ENCODE results near the gene COL6A2. TPM values are rescaled to one million over a fixed set of nuclear protein-coding genes. Genes with fewer than 3 reads are reported as not detected.

The COL6A2 gene
- polyA plus RNA-seq, 1 of the 3 experiments (the other 2 are of a cell fraction) = 108 TPM

GRCh38 chr21:46156678-46157077 lies 58.8 kb downstream of the COL6A2 start:
- H2AFZ ChIP-seq (ENCODE audit: low read depth) = no peak overlapping the region
- H4K20me1 ChIP-seq (ENCODE audit: insufficient read depth) = no peaks in the 10 kb centered on the region
- H3K9me3 ChIP-seq = no peaks in the 10 kb centered on the region
- no peak overlapping the region for H3K27ac ChIP-seq (ENCODE audit: low read depth in 2 of 2, low read length in 1 of 2)
- H3K9me2 ChIP-seq = no peaks in the 10 kb centered on the region
- no peaks in the 10 kb centered on the region for H3F3A ChIP-seq (replicated peaks; ENCODE audit: insufficient read depth)
- H3K4me1 ChIP-seq (ENCODE audit: control insufficient read depth in 1 of 2, insufficient read depth in 2 of 2, low read depth in 1 of 2, low read length in 1 of 2) = peaks cover 0 to 4% of the 10 kb centered on the region in 2 experiments; a peak in 2 of 4 replicates
- no peaks in the 10 kb centered on the region for H3K79me2 ChIP-seq (ENCODE audit: insufficient read depth)
- no peak overlapping the region for H3K4me3 ChIP-seq (ENCODE audit: low read depth in 2 of 2, low read length in 1 of 2)
- H3K4me2 ChIP-seq = no peak overlapping the region
- TF ChIP-seq RXRA (IDR thresholded peaks at IDR 0.05; ENCODE audit: borderline replicate concordance, low read depth) = no peak
- TF ChIP-seq TAF1 (IDR thresholded peaks at IDR 0.05; ENCODE audit: borderline replicate concordance, low read depth, low read length) = no peak
- no peak for TF ChIP-seq MEF2A (IDR thresholded peaks at IDR 0.05; ENCODE audit: borderline replicate concordance, low read depth)
- DNase-seq = no peak
- no peaks in the 10 kb centered on the region for H3K36me3 ChIP-seq (replicated peaks in 1 of 2; ENCODE audit: control insufficient read depth in 1 of 2, insufficient read depth in 2 of 2, low read length in 1 of 2)
- ChIA-PET POLR2A (no interaction called here), CTCF (no interaction called here)
- H3K9ac ChIP-seq = no peak overlapping the region
- no peaks in the 10 kb centered on the region for H3K27me3 ChIP-seq (ENCODE audit: insufficient read depth)
- WGBS (ENCODE audit: low lambda C conversion rate) = 88% methylated on average over 10 of the region's 10 CpGs

DNA sequence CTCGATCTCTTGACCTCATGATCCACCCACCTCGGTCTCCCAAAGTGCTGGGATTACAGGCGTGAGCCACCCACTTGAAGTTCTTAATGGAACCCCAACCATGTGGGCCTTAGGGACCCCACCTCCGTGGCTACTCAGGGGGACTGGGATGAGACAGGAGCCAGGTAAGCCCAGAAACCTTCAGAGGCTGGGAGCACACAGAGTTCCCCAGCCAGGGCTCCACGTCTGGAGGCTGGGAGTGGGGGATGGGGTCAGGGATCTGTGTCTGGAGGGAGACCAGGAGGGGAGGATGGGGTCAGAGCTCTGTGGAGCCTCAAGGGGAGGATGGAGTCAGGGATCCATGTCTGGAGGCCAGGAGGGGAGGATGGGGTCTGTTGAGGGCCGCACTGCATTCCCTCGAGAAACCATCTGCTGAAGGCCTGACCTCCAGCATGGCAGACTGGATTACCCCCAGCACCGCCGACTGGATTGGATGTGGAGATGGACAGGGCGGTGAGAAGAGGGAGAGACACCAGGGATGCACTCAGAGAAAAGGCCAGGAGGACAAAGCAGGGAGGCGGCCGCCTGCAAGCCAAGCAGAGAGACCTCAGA lies 59.6 kb downstream of the COL6A2 start:
- ChIA-PET CTCF (no interaction called here), POLR2A (no interaction called here)
- WGBS (ENCODE audit: low lambda C conversion rate) = 78% methylated on average over 10 of the region's 12 CpGs

More for the DNA sequence above, 59.6 kb downstream of the COL6A2 start:
- H3K4me1 ChIP-seq (ENCODE audit: control insufficient read depth in 1 of 2, insufficient read depth in 2 of 2, low read depth in 1 of 2, low read length in 1 of 2) = peaks cover 0 to 4% of the 10 kb centered on the region in 2 experiments; a peak in 2 of 4 replicates
- H3K9me2 ChIP-seq = no peaks in the 10 kb centered on the region
- no peaks in the 10 kb centered on the region for H3K79me2 ChIP-seq (ENCODE audit: insufficient read depth)
- H3F3A ChIP-seq (replicated peaks; ENCODE audit: insufficient read depth) = no peaks in the 10 kb centered on the region
- no peak overlapping the region for H2AFZ ChIP-seq (ENCODE audit: low read depth)
- no peaks in the 10 kb centered on the region for H4K20me1 ChIP-seq (ENCODE audit: insufficient read depth)
- no peaks in the 10 kb centered on the region for H3K9me3 ChIP-seq
- TF ChIP-seq TAF1 (IDR thresholded peaks at IDR 0.05; ENCODE audit: borderline replicate concordance, low read depth, low read length) (no peak), NRF1 (IDR thresholded peaks at IDR 0.05; ENCODE audit: low read depth, low read length) (no peak), GATA2 (CRISPR knock-in tag; IDR thresholded peaks at IDR 0.05) (no peak), RCOR1 (IDR thresholded peaks at IDR 0.05; ENCODE audit: low read length) (no peak), ELF1 (IDR thresholded peaks at IDR 0.05) (no peak), POLR2AphosphoS5 (IDR thresholded peaks at IDR 0.05; ENCODE audit: low read depth, low read length) (no peak), YY1 (IDR thresholded peaks at IDR 0.05; ENCODE audit: low read depth) (no peak), MAX (IDR thresholded peaks at IDR 0.05; ENCODE audit: low read depth) (no peak), NFIC (IDR thresholded peaks at IDR 0.05; ENCODE audit: borderline replicate concordance) (no peak), CHD2 (IDR thresholded peaks at IDR 0.05; ENCODE audit: low read length, partially characterized antibody) (no peak), USF1 (IDR thresholded peaks at IDR 0.05; ENCODE audit: borderline replicate concordance, low read depth) (no peak), USF2 (IDR thresholded peaks at IDR 0.05; ENCODE audit: borderline replicate concordance, low read depth, low read length) (no peak), TEAD4 (IDR thresholded peaks at IDR 0.05; ENCODE audit: borderline replicate concordance, insufficient read depth) (no peak), FOSL2 (IDR thresholded peaks at IDR 0.05; ENCODE audit: borderline replicate concordance, low read depth) (no peak), RXRA (IDR thresholded peaks at IDR 0.05; ENCODE audit: borderline replicate concordance, low read depth) (no peak), SMC3 (IDR thresholded peaks at IDR 0.05; ENCODE audit: low read depth, low read length) (no peak), RAD21 (IDR thresholded peaks at IDR 0.05; ENCODE audit: low read length) (no peak)
- TF ChIP-seq, protein P1, sequence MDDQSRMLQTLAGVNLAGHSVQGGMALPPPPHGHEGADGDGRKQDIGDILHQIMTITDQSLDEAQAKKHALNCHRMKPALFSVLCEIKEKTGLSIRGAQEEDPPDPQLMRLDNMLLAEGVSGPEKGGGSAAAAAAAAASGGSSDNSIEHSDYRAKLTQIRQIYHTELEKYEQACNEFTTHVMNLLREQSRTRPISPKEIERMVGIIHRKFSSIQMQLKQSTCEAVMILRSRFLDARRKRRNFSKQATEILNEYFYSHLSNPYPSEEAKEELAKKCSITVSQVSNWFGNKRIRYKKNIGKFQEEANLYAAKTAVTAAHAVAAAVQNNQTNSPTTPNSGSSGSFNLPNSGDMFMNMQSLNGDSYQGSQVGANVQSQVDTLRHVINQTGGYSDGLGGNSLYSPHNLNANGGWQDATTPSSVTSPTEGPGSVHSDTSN (IDR thresholded peaks at IDR 0.05) = no peak
- TF ChIP-seq, protein P2, sequence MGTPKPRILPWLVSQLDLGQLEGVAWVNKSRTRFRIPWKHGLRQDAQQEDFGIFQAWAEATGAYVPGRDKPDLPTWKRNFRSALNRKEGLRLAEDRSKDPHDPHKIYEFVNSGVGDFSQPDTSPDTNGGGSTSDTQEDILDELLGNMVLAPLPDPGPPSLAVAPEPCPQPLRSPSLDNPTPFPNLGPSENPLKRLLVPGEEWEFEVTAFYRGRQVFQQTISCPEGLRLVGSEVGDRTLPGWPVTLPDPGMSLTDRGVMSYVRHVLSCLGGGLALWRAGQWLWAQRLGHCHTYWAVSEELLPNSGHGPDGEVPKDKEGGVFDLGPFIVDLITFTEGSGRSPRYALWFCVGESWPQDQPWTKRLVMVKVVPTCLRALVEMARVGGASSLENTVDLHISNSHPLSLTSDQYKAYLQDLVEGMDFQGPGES (IDR thresholded peaks at IDR 0.05; ENCODE audit: low read depth, low read length) = no peak
- TF ChIP-seq, protein P3, sequence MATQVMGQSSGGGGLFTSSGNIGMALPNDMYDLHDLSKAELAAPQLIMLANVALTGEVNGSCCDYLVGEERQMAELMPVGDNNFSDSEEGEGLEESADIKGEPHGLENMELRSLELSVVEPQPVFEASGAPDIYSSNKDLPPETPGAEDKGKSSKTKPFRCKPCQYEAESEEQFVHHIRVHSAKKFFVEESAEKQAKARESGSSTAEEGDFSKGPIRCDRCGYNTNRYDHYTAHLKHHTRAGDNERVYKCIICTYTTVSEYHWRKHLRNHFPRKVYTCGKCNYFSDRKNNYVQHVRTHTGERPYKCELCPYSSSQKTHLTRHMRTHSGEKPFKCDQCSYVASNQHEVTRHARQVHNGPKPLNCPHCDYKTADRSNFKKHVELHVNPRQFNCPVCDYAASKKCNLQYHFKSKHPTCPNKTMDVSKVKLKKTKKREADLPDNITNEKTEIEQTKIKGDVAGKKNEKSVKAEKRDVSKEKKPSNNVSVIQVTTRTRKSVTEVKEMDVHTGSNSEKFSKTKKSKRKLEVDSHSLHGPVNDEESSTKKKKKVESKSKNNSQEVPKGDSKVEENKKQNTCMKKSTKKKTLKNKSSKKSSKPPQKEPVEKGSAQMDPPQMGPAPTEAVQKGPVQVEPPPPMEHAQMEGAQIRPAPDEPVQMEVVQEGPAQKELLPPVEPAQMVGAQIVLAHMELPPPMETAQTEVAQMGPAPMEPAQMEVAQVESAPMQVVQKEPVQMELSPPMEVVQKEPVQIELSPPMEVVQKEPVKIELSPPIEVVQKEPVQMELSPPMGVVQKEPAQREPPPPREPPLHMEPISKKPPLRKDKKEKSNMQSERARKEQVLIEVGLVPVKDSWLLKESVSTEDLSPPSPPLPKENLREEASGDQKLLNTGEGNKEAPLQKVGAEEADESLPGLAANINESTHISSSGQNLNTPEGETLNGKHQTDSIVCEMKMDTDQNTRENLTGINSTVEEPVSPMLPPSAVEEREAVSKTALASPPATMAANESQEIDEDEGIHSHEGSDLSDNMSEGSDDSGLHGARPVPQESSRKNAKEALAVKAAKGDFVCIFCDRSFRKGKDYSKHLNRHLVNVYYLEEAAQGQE (IDR thresholded peaks at IDR 0.05; ENCODE audit: low read depth, low read length) = no peak
- no peak overlapping the region for H3K9ac ChIP-seq
- H3K27me3 ChIP-seq (ENCODE audit: insufficient read depth) = no peaks in the 10 kb centered on the region
- no peak overlapping the region for H3K27ac ChIP-seq (ENCODE audit: low read depth in 2 of 2, low read length in 1 of 2)
- no peak overlapping the region for H3K4me3 ChIP-seq (ENCODE audit: low read depth in 2 of 2, low read length in 1 of 2)
- DNase-seq = no peak
- no peaks in the 10 kb centered on the region for H3K36me3 ChIP-seq (replicated peaks in 1 of 2; ENCODE audit: control insufficient read depth in 1 of 2, insufficient read depth in 2 of 2, low read length in 1 of 2)
- no peak overlapping the region for H3K4me2 ChIP-seq

Data from SK-N-SH (cell line).